GM18868 (cell line): Measurements from ENCODE around the gene IYD.

Experiments used
- ATAC-seq: cut with Tn5 transposase; IDR thresholded peaks from one replicate; pipeline ENCODE4 v1.9.1; 2021; ENCODE audit warnings: mild to moderate bottlenecking, moderate library complexity; ENCODE audit not compliant: unreplicated experiment

Gene IYD

DNA sequence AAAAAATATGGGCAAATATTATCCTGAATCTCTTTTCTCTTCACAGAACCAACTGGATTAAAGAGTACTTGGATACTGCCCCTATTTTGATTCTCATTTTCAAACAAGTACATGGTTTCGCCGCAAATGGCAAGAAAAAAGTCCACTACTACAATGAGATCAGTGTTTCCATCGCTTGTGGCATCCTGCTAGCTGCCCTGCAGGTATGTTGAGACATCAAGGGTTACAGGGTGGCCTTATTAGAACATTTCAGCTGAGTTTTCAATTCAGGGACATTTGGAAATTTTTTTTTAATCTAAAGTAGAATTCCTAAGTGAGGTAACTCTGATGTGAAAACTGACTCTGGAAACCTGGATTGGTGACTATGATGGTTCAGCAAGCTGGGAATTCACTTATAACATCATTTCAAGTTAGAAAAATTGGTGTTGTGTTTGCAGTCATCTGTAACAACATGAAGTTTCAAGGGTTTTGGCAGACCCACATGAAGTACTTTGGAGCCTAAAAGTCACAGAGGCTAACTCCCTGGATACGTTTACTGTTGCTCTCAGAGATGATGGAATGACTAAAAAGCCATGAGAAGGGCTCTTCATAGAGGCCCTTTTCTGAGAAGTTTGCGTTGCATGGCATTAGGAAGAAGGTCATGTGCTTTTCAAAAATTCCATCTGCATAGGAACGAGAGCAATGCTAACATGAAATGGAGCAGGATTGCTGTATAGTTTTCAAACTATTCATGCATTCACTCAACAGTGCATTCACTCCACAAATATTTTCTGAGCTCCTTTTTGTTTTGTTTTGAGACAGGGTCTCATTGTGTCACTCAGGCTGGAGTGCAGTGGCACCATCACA lies 25.5 kb downstream of the IYD start:
- no peak for ATAC-seq

- no peak for ATAC-seq
These were observed 26.1 kb downstream of the IYD start for GRCh38 chr6:150394899-150395295.

DNA sequence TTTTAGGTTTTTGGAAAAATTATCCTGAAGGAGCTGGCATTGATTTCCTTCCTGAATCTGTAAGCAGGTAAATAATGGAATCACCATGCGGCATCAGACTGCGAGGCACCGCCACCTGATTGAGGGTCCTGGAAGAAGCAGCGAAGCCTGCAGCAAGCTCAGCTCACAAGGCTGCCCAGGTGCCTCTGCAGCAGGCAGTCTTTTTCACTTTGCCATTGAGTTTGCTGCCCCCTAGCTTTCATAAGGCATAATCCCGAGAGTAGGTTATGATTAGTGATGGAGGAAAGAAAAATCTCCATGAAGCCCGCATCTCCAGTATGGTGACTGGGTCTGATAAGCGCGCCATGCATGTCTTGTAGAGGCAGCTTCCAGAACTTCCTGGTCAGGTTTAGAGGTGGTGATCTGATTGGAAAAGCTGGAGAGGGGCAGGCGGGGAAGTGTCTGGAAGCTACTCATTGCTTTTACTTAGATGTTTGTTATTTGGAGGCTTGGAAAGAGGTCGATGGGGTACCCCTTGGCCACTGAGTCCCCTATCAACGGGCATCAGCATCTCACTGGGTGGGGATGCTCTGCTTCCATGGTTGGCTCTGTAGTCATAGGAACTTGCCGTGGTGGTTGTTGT lies 26.7 kb downstream of the IYD start:
- ATAC-seq, result peak; percentile 81

- ATAC-seq, result no peak
These were observed 34.8 kb downstream of the IYD start for GRCh38 chr6:150403458-150404246.

DNA sequence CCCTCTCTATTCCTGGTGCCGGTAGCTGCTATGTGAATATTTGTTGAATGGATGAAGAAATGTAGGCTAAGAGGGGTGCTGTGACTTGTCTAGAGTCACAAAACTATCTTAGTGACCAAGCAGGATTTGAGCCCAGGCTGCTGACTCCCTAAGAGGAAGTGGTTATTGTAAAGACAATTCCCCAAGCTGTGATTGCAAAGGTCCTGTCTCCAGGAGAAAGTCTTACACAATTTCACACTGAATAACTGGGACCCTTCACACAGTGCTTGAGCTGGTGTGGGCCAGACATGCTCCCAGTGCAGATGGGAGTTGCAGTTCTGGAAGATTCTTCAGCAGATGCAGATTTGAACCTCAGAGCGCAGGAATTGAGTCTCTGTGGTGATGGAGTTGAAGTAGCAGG lies 38.1 kb downstream of the IYD start:
- ATAC-seq, result no peak

DNA sequence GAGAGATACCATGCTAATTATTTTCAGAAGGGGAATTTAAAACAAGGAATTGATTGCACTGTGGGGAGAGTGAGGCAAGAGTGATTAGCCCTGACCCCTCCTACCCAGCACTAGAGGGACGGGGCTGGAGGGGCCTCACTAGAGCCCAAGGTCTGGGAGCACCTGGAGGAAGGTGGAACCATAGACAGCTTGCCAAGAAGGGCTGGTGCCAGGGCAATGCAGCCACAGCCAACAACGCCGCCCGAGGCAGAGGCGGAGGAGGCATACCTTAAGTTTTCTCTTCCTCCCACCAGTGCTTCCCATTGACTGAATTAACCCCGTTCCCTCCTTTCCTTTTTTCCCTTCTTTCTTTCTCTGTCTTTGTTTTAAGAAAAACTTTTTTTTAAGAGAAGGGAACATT lies 40.0 kb downstream of the IYD start:
- ATAC-seq, result no peak

GRCh38 chr6:150409576-150410066 lies 40.8 kb downstream of the IYD start:
- ATAC-seq, result no peak

DNA sequence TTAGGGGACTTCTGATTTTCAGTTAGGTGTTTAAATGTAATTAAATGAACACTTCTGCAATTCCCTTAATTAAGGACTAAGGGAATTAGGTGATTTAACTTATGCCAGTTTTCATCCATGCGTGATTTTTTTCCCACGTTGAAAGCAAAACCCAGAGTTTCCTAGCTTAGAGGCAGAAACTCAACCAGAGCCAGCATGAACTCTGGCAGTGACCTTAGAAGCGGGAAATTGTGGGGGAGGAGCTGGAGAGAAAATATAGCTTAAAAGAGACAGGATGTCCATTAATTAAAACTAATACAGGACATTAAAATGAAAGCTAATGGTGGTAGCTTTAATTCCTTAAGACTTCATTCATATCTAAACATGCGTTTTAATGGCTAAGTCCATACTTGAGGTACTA lies 41.6 kb downstream of the IYD start:
- no peak for ATAC-seq

- ATAC-seq, result no peak
These were observed 42.1 kb downstream of the IYD start for GRCh38 chr6:150410906-150411305.

- no peak for ATAC-seq
These were observed 43.4 kb downstream of the IYD start for GRCh38 chr6:150412221-150412620.

DNA sequence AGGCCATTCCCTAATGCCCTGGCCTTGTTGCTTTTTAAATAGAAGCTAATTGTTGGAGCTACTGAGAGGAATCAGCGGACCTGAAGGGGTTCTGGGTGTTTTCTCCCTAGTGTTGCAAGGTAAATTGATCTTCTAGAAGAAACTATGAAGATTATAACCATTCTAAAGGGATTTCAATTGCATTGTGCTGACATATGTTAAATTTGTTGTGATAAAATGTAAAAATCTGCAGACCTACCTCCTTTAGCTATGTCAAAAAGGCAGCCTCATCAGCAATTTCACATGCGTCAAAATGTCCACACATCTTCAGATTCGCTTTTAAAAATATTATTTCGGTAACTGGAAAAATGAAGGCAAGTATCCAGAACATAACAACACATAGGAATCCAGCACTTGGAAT lies 44.4 kb downstream of the IYD start:
- no peak for ATAC-seq

- no peak for ATAC-seq
These were observed 45.0 kb downstream of the IYD start for GRCh38 chr6:150413781-150414281.

- no peak for ATAC-seq
These were observed 47.3 kb downstream of the IYD start for GRCh38 chr6:150416128-150416527.

GRCh38 chr6:150417250-150417649 lies 48.4 kb downstream of the IYD start:
- ATAC-seq, result no peak

- peak; percentile 79 for ATAC-seq
These were observed 49.4 kb downstream of the IYD start for GRCh38 chr6:150417899-150418826.

GRCh38 chr6:150418827-150419594 lies 50.2 kb downstream of the IYD start:
- ATAC-seq, result peak; percentile 58

DNA sequence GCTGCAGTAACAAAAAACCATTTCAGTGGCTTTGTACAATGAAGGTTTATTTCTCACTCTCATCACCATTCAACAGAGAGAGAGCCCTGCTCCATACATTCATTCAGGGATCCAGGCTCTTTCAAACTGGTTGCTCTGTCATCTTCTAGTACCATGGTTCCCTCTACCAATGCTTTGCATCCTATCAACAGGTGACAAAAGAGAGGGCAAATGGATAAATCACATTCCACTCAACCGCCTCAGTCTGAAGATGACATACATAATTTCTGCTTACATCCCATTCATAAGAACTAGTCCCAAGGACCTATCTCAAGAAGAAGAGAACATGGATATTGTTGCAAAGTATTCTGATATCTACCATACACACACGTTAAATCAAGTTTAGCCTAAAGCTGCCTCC lies 51.6 kb downstream of the IYD start:
- ATAC-seq, result no peak

DNA sequence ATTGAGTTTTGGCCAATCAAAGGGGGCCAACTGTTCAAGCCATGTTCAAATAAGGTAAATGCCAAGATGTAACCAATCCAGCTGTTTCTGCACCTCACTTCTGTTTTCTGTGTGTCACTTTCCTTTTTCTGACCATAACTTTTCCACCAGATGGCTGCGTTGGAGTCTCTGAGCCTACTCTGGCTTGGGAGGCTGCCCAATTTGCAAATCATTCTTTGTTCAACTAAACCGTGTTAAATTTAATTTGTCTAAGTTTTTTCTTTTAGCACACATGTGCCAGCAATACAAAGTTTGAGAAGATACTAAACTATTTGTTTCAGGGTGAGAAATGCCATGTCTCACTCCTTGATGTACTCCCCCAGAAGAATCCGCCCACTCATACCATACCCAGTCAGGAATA lies 52.1 kb downstream of the IYD start:
- no peak for ATAC-seq

DNA sequence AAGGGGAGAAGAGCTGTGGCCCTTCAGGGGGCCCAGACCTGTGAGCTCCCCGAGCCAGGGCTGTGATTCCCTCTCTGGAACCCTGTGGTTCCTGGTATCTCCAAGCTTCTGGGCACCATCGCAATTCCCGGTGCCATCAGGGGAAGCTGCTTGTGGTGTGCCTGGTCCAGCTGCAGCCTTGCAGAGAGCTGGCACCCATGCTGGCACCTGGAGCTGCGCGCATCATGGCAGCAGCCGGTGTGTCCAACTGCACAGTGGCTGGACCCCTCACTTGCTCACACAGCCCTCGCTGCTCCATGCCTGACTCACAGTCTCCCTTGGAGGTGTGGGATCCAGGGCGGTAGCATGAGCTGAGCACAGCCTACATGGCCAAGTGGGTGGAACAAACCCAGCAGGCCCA lies 56.7 kb downstream of the IYD start:
- ATAC-seq, result no peak

DNA sequence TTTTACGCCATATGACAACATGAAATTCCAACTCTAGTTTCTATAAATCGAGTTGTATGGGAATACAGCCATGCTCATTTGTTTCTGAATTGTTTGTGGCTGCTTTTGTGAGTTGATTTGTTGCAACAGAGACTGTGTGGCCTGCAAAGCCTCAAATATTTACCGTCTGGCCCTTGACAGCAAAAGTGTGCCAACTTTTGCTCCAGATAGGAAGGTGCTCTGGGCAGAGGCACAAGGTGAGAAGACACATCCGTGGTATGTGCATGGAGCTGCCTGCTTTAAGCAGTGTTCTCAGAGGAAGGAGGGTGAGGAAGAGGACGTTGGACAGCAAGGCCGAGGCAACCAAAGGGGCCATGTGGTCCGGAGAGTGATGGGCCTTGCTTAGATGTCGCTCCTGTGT lies 57.4 kb downstream of the IYD start:
- ATAC-seq, result no peak
